Subcutaneous abdominal adipose tissue (tissue), 5 donors: ENCODE data around the gene BOD1.

Experiments
- H3K27ac ChIP-seq: one replicate; pipeline ENCODE4 v1.7.0; 2013; ENCODE audit warnings: low read depth, mild to moderate bottlenecking, inconsistent platforms, low read length, moderate library complexity
- H3K27me3 ChIP-seq, 5 donors: one replicate each; pipeline ENCODE4 v1.7.0; 2013; ENCODE audit warnings: low read length in 5 of 5, inconsistent platforms in 1 of 5; ENCODE audit not compliant: control insufficient read depth in 5 of 5, insufficient read depth in 4 of 5
- H3K36me3 ChIP-seq, 5 donors: one replicate each; pipeline ENCODE4 v1.7.0; 2013; ENCODE audit warnings: low read length in 5 of 5; ENCODE audit not compliant: control insufficient read depth in 5 of 5, insufficient read depth in 5 of 5
- H3K4me1 ChIP-seq, 5 donors: one replicate each; pipeline ENCODE4 v1.7.0; 2013; ENCODE audit warnings: low read length in 5 of 5, mild to moderate bottlenecking in 3 of 5, moderate library complexity in 1 of 5; ENCODE audit not compliant: control insufficient read depth in 5 of 5, insufficient read depth in 5 of 5
- H3K4me3 ChIP-seq, 5 donors: one replicate each; pipeline ENCODE4 v1.7.0; 2013; ENCODE audit warnings: low read length in 5 of 5, low read depth in 1 of 5
- H3K9ac ChIP-seq, 5 donors: one replicate each; pipeline ENCODE4 v1.7.0; 2013; ENCODE audit warnings: low read length in 5 of 5, mild to moderate bottlenecking in 4 of 5, moderate library complexity in 3 of 5
- H3K9me3 ChIP-seq, 5 donors: one replicate each; pipeline ENCODE4 v1.7.0; 2013; ENCODE audit warnings: low read length in 5 of 5; ENCODE audit not compliant: control insufficient read depth in 5 of 5
- donor health status: healthy.
- donor health status: healthy.
- donor health status: healthy.
- donor health status: healthy.
- donor health status: healthy.

Gene BOD1

GRCh38 chr5:173578947-173579615 lies 37.4 kb downstream of the BOD1 start:
- Histone ChIP-seq H3K27me3 (no peaks in the 10 kb centered on the region), H3K4me3 (no peak overlapping the region), H3K27ac (no peak overlapping the region), H3K36me3 (no peaks in the 10 kb centered on the region), H3K9me3 (peaks cover 5 to 13% (median 8%) of the 10 kb centered on the region in 5 donors), H3K9ac (no peak overlapping the region), H3K4me1 (peaks cover 1 to 19% (median 11%) of the 10 kb centered on the region in 5 donors)

GRCh38 chr5:173577817-173578216 lies 38.6 kb downstream of the BOD1 start:
- H3K4me1 ChIP-seq: peaks cover 1 to 12% (median 8%) of the 10 kb centered on the region in 5 donors
- no peaks in the 10 kb centered on the region for H3K36me3 ChIP-seq
- no peak overlapping the region for H3K4me3 ChIP-seq
- H3K27ac ChIP-seq: no peak overlapping the region
- H3K9me3 ChIP-seq: peaks cover 5 to 13% (median 8%) of the 10 kb centered on the region in 5 donors
- H3K27me3 ChIP-seq: no peaks in the 10 kb centered on the region
- H3K9ac ChIP-seq: no peak overlapping the region

- no peak overlapping the region for H3K9ac ChIP-seq
- H3K36me3 ChIP-seq: no peaks in the 10 kb centered on the region
Observed at GRCh38 chr5:173577166-173577565, 39.3 kb downstream of the BOD1 start.

GRCh38 chr5:173575985-173576384 lies 40.5 kb downstream of the BOD1 start:
- H3K4me3 ChIP-seq: no peak overlapping the region
- no peak overlapping the region for H3K27ac ChIP-seq
- peaks cover 0 to 3% (median 0%) of the 10 kb centered on the region in 5 donors for H3K27me3 ChIP-seq
- no peak overlapping the region for H3K9ac ChIP-seq
- H3K36me3 ChIP-seq: no peaks in the 10 kb centered on the region
- H3K9me3 ChIP-seq: peaks cover 5 to 13% (median 8%) of the 10 kb centered on the region in 5 donors
- H3K4me1 ChIP-seq: peaks cover 0 to 4% (median 4%) of the 10 kb centered on the region in 5 donors

More at GRCh38 chr5:173577166-173577565, 39.3 kb downstream of the BOD1 start:
- H3K27me3 ChIP-seq: peaks cover 0 to 3% (median 0%) of the 10 kb centered on the region in 5 donors
- H3K9me3 ChIP-seq: peaks cover 5 to 13% (median 8%) of the 10 kb centered on the region in 5 donors
- peaks cover 0 to 8% (median 4%) of the 10 kb centered on the region in 5 donors for H3K4me1 ChIP-seq
- no peak overlapping the region for H3K4me3 ChIP-seq
- no peak overlapping the region for H3K27ac ChIP-seq

GRCh38 chr5:173574983-173575382 lies 41.5 kb downstream of the BOD1 start:
- Histone ChIP-seq H3K4me3 (no peak overlapping the region), H3K9me3 (peaks cover 5 to 13% (median 8%) of the 10 kb centered on the region in 5 donors), H3K36me3 (no peaks in the 10 kb centered on the region), H3K27me3 (peaks cover 0 to 3% (median 0%) of the 10 kb centered on the region in 5 donors), H3K27ac (no peak overlapping the region), H3K9ac (no peak overlapping the region), H3K4me1 (peaks cover 0 to 4% (median 4%) of the 10 kb centered on the region in 5 donors)

GRCh38 chr5:173573126-173573960 lies 43.1 kb downstream of the BOD1 start:
- H3K27me3 ChIP-seq: peaks cover 0 to 6% (median 0%) of the 10 kb centered on the region in 5 donors
- H3K4me1 ChIP-seq: peaks cover 0 to 4% (median 4%) of the 10 kb centered on the region in 5 donors
- H3K9ac ChIP-seq: no peak overlapping the region
- H3K36me3 ChIP-seq: no peaks in the 10 kb centered on the region
- peak overlapping the region; percentile 12 to 54 (median 51) for H3K4me3 ChIP-seq
- H3K9me3 ChIP-seq: peaks cover 2 to 7% (median 6%) of the 10 kb centered on the region in 5 donors
- no peak overlapping the region for H3K27ac ChIP-seq

- Histone ChIP-seq H3K36me3 (no peaks in the 10 kb centered on the region), H3K27ac (no peak overlapping the region), H3K9ac (no peak overlapping the region), H3K27me3 (peaks cover 0 to 6% (median 0%) of the 10 kb centered on the region in 5 donors), H3K9me3 (peaks cover 2 to 11% (median 7%) of the 10 kb centered on the region in 5 donors), H3K4me3 (peak overlapping the region; percentile 12 to 54 (median 51)), H3K4me1 (peaks cover 0 to 4% (median 4%) of the 10 kb centered on the region in 5 donors)
Observed at GRCh38 chr5:173572431-173573125, 43.9 kb downstream of the BOD1 start.

- peaks cover 2 to 11% (median 7%) of the 10 kb centered on the region in 5 donors for H3K9me3 ChIP-seq
Observed at GRCh38 chr5:173570321-173571090, 45.9 kb downstream of the BOD1 start.

GRCh38 chr5:173568703-173569102 lies 47.7 kb downstream of the BOD1 start:
- peaks cover 0 to 6% (median 0%) of the 10 kb centered on the region in 5 donors for H3K27me3 ChIP-seq
- H3K9me3 ChIP-seq: peaks cover 2 to 11% (median 7%) of the 10 kb centered on the region in 5 donors
- peaks cover 0 to 4% (median 4%) of the 10 kb centered on the region in 5 donors for H3K4me1 ChIP-seq
- H3K4me3 ChIP-seq: no peak overlapping the region
- no peak overlapping the region for H3K27ac ChIP-seq
- no peak overlapping the region for H3K9ac ChIP-seq
- no peaks in the 10 kb centered on the region for H3K36me3 ChIP-seq

More at GRCh38 chr5:173570321-173571090, 45.9 kb downstream of the BOD1 start:
- no peak overlapping the region for H3K9ac ChIP-seq
- peaks cover 0 to 6% (median 0%) of the 10 kb centered on the region in 5 donors for H3K27me3 ChIP-seq
- H3K4me3 ChIP-seq: no peak overlapping the region
- H3K36me3 ChIP-seq: no peaks in the 10 kb centered on the region
- H3K27ac ChIP-seq: no peak overlapping the region
- H3K4me1 ChIP-seq: peaks cover 0 to 4% (median 4%) of the 10 kb centered on the region in 5 donors
